Stimulated activated effector memory CD8-positive, alpha-beta T cell treated with anti-CD3 and anti-CD28 coated beads, Interleukin-12 subunit alpha, Interleukin-12 subunit beta, amount 100 ng/mL, for 72 hours (primary cell): ENCODE data around the gene CYB5B.

Experiments
- ATAC-seq: fragments of 150-1000 bp; cut with Tn5 transposase; 2 replicates; pipeline ENCODE4 v1.10.0; 2021
- DNase-seq, 2 donors: peaks; one replicate each; pipeline ENCODE4 v3.0.0; 2021 to 2022; ENCODE audit warnings: low spot score in 2 of 2
- H3K27ac Mint-ChIP-seq: one replicate; pipeline ENCODE4 v1.8.0; 2022; ENCODE audit warnings: mild to moderate bottlenecking, mixed read lengths
- H3K36me3 Mint-ChIP-seq: one replicate; pipeline ENCODE4 v1.8.0; 2022; ENCODE audit warnings: mild to moderate bottlenecking, mixed read lengths
- H3K4me1 Mint-ChIP-seq: one replicate; pipeline ENCODE4 v1.8.0; 2022; ENCODE audit warnings: mixed read lengths
- H3K4me3 Mint-ChIP-seq: one replicate; pipeline ENCODE4 v1.8.0; 2022; ENCODE audit warnings: mild to moderate bottlenecking, mixed read lengths
- H3K9me3 Mint-ChIP-seq: one replicate; pipeline ENCODE4 v1.8.0; 2022; ENCODE audit warnings: mixed read lengths

Gene CYB5B

GRCh38 chr16:69404275-69404805, 20.1 kb upstream of the CYB5B start:
- Mint-ChIP-seq H3K9me3 (no peaks in the 10 kb centered on the region), H3K36me3 (no peaks in the 10 kb centered on the region), H3K4me1 (peaks cover 6% of the 10 kb centered on the region), H3K27ac (peak overlapping the region; percentile 26), H3K4me3 (no peak overlapping the region)
- ATAC-seq: no peak
- DNase-seq: no peak

GRCh38 chr16:69405326-69405725, 19.1 kb upstream of the CYB5B start:
- H3K9me3 Mint-ChIP-seq: no peaks in the 10 kb centered on the region
- H3K4me1 Mint-ChIP-seq: peaks cover 6% of the 10 kb centered on the region
- no peak overlapping the region for H3K27ac Mint-ChIP-seq
- no peaks in the 10 kb centered on the region for H3K36me3 Mint-ChIP-seq
- H3K4me3 Mint-ChIP-seq: no peak overlapping the region
- no peak for ATAC-seq
- no peak for DNase-seq

GRCh38 chr16:69405757-69406156, 18.7 kb upstream of the CYB5B start:
- Mint-ChIP-seq H3K36me3 (no peaks in the 10 kb centered on the region), H3K4me3 (no peak overlapping the region), H3K9me3 (no peaks in the 10 kb centered on the region), H3K27ac (no peak overlapping the region), H3K4me1 (peaks cover 7% of the 10 kb centered on the region)
- DNase-seq (no peak), ATAC-seq (no peak)

- H3K9me3 Mint-ChIP-seq: no peaks in the 10 kb centered on the region
- H3K27ac Mint-ChIP-seq: no peak overlapping the region
- DNase-seq: no peak
- ATAC-seq: no peak
- H3K4me1 Mint-ChIP-seq: peaks cover 16% of the 10 kb centered on the region
- no peaks in the 10 kb centered on the region for H3K36me3 Mint-ChIP-seq
- no peak overlapping the region for H3K4me3 Mint-ChIP-seq
Observed at GRCh38 chr16:69406780-69407331, 17.6 kb upstream of the CYB5B start.

GRCh38 chr16:69407702-69408323, 16.6 kb upstream of the CYB5B start:
- H3K27ac Mint-ChIP-seq: no peak overlapping the region
- ATAC-seq: no peak
- no peaks in the 10 kb centered on the region for H3K9me3 Mint-ChIP-seq

GRCh38 chr16:69408475-69408874, 15.9 kb upstream of the CYB5B start:
- ATAC-seq: no peak
- Mint-ChIP-seq H3K27ac (no peak overlapping the region), H3K36me3 (no peaks in the 10 kb centered on the region), H3K4me3 (no peak overlapping the region), H3K9me3 (no peaks in the 10 kb centered on the region), H3K4me1 (peaks cover 10% of the 10 kb centered on the region)
- DNase-seq: no peak

More at GRCh38 chr16:69407702-69408323, 16.6 kb upstream of the CYB5B start:
- no peak overlapping the region for H3K4me3 Mint-ChIP-seq
- peaks cover 10% of the 10 kb centered on the region for H3K4me1 Mint-ChIP-seq
- no peak for DNase-seq
- H3K36me3 Mint-ChIP-seq: no peaks in the 10 kb centered on the region

- H3K9me3 Mint-ChIP-seq: no peaks in the 10 kb centered on the region
- peaks cover 10% of the 10 kb centered on the region for H3K4me1 Mint-ChIP-seq
- no peak for ATAC-seq
- no peaks in the 10 kb centered on the region for H3K36me3 Mint-ChIP-seq
- H3K4me3 Mint-ChIP-seq: no peak overlapping the region
- DNase-seq: no peak
- H3K27ac Mint-ChIP-seq: peak overlapping the region; percentile 69
Observed at GRCh38 chr16:69410219-69410990, 14.0 kb upstream of the CYB5B start.

GRCh38 chr16:69411064-69411985, 13.1 kb upstream of the CYB5B start:
- DNase-seq (no peak), ATAC-seq (peak; percentile 59)
- H3K36me3 Mint-ChIP-seq: no peaks in the 10 kb centered on the region
- H3K27ac Mint-ChIP-seq: peak overlapping the region; percentile 69
- no peak overlapping the region for H3K4me3 Mint-ChIP-seq
- H3K9me3 Mint-ChIP-seq: no peaks in the 10 kb centered on the region
- peaks cover 10% of the 10 kb centered on the region for H3K4me1 Mint-ChIP-seq

- no peak overlapping the region for H3K4me3 Mint-ChIP-seq
- H3K4me1 Mint-ChIP-seq: peaks cover 10% of the 10 kb centered on the region
- DNase-seq (no peak), ATAC-seq (no peak)
- H3K36me3 Mint-ChIP-seq: no peaks in the 10 kb centered on the region
- no peaks in the 10 kb centered on the region for H3K9me3 Mint-ChIP-seq
- H3K27ac Mint-ChIP-seq: no peak overlapping the region
Observed at GRCh38 chr16:69412287-69412686, 12.1 kb upstream of the CYB5B start.

- Mint-ChIP-seq H3K27ac (no peak overlapping the region), H3K9me3 (no peaks in the 10 kb centered on the region), H3K36me3 (no peaks in the 10 kb centered on the region), H3K4me1 (peaks cover 10% of the 10 kb centered on the region), H3K4me3 (no peak overlapping the region)
- DNase-seq (no peak), ATAC-seq (no peak)
Observed at GRCh38 chr16:69413045-69413664, 11.3 kb upstream of the CYB5B start.

- peaks cover 1% of the 10 kb centered on the region for H3K4me1 Mint-ChIP-seq
- ATAC-seq: no peak
- no peak overlapping the region for H3K27ac Mint-ChIP-seq
- H3K4me3 Mint-ChIP-seq: no peak overlapping the region
- H3K9me3 Mint-ChIP-seq: no peaks in the 10 kb centered on the region
- no peak for DNase-seq
- H3K36me3 Mint-ChIP-seq: no peaks in the 10 kb centered on the region
Observed at GRCh38 chr16:69417520-69418199, 6.8 kb upstream of the CYB5B start.

GRCh38 chr16:69419956-69420355, 4.5 kb upstream of the CYB5B start:
- Mint-ChIP-seq H3K4me3 (no peak overlapping the region), H3K9me3 (no peaks in the 10 kb centered on the region), H3K27ac (no peak overlapping the region), H3K36me3 (peaks cover 10% of the 10 kb centered on the region), H3K4me1 (peaks cover 20% of the 10 kb centered on the region)
- no peak for ATAC-seq
- no peak for DNase-seq

- ATAC-seq (no peak), DNase-seq (no peak)
- peaks cover 20% of the 10 kb centered on the region for H3K4me1 Mint-ChIP-seq
- H3K36me3 Mint-ChIP-seq: peaks cover 40% of the 10 kb centered on the region
- no peaks in the 10 kb centered on the region for H3K9me3 Mint-ChIP-seq
- H3K4me3 Mint-ChIP-seq: peak overlapping the region; percentile 97
- peak overlapping the region; percentile 7 for H3K27ac Mint-ChIP-seq
Observed at GRCh38 chr16:69423189-69423588, 1.2 kb upstream of the CYB5B start.
